A549 treated with Hydrocortisone at 1 μM for 4 hours (cell line): ENCODE results near the gene HPCAL1. TPM values are rescaled to one million over a fixed set of nuclear protein-coding genes. Genes with fewer than 3 reads are reported as not detected.

ENCODE experiments used
- total RNA-seq: library from RNA; stranded (reverse); fragments of 200-300 nt; extraction: Qiagen RNA extraction; gene quantifications from 5 replicates; pipeline ENCODE4 v1.2.3, GENCODE V29; 2022

HPCAL1 gene
- 209 to 290 TPM (median 261 TPM) in 5 replicates for total RNA-seq

DNA sequence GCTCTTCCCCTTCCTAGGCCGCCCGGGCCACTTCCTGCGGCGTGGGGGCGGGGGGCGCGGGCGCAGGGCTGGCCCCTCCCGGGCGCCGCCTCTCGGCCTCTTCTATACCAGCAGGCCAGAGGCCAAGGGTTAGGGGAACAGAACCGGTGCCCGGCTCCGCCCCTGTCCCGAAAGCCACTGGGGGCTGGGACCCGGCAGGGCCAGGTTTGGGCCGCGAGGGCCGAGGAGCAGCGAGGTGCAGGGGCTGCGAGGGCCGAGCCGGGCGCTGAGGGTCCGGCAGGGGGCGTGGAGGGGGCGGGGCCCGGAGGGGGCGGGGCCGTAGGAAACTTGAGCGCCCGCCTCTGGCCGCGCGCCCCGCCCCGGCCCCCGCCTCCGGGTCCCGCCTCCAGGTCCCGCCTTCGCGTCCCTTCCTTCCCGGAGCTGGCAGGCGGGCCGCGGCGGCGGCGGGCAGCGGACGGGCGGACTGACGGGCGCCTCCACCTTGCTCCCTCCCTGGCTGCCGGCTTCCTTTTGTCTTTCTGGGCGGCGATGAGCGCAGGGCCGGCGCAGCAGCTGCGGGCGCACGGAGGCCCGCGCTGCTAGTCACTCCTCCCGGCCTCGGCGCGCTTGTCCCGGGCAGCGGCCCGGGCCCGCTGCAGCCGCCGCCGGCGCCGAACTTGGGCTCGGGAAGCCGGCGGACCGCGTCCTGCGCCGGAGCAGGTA is at the start of gene HPCAL1:
TSS of gene HPCAL1 (plus strand) at position 426 of the 702 bp plus-strand sequence. CDS start 116,854 bp downstream, outside the sequence.

GRCh38 chr2:10447895-10448575 is 145.3 kb downstream of the HPCAL1 start, which contains the start of gene ODC1:
ODC1 (minus strand) TSS chr2:10448327; CDS start chr2:10445032, 3,295 bp downstream.

Other genes with a start within 250 kb of the HPCAL1 start
- gene CYS1, start 222.5 kb upstream of the HPCAL1 start, total RNA-seq: 0.89 to 2.0 TPM (median 1.5 TPM) in 5 replicates
- gene RRM2, start 180.2 kb upstream of the HPCAL1 start, total RNA-seq: 218 to 262 TPM (median 233 TPM) in 5 replicates
- 159 to 176 TPM (median 171 TPM) in 5 replicates for gene ODC1, start 145.4 kb downstream of the HPCAL1 start, total RNA-seq